ENCODE data around the gene SDK2. TPM values are rescaled to one million over a fixed set of nuclear protein-coding genes. Genes with fewer than 3 reads are reported as not detected.
"Not testable (repeated sequence)": the region's sequence is repeated elsewhere in the genome, so short reads cannot be mapped to it uniquely, and the experiment has no call there.

SDK2 gene
- polyA plus RNA-seq, 2 donors, result 0.29 to 0.55 TPM

GRCh38 chr17:73338050-73338521 is 306.2 kb downstream of the SDK2 start:
- no peaks in the 10 kb centered on the region for H3K27me3 ChIP-seq (ENCODE audit: control insufficient read depth in 1 of 2, insufficient read depth in 2 of 2, low read length in 2 of 2)
- H3K4me1 ChIP-seq (ENCODE audit: control insufficient read depth in 2 of 2, insufficient read depth in 2 of 2, low read length in 1 of 2), result peaks cover 0 to 29% of the 10 kb centered on the region in 2 donors
- peak overlapping the region; percentile 14 to 34 for H3K27ac ChIP-seq (ENCODE audit: low read depth in 2 of 2, low read length in 1 of 2)
- WGBS, 2 donors, result 68 to 69% methylated on average over 13 of the region's 13 CpGs
- no peaks in the 10 kb centered on the region for H3K9me3 ChIP-seq (ENCODE audit: control insufficient read depth in 2 of 2, insufficient read depth in 1 of 2, low read depth in 1 of 2, low read length in 1 of 2)
- H3K36me3 ChIP-seq (ENCODE audit: control insufficient read depth in 2 of 2, insufficient read depth in 2 of 2, low read length in 1 of 2), result no peaks in the 10 kb centered on the region
- H3K4me3 ChIP-seq (ENCODE audit: low read depth in 1 of 2, low read length in 2 of 2), result no peak overlapping the region

- WGBS, 2 donors, result 73 to 82% methylated on average over 4 of the region's 4 CpGs
- Histone ChIP-seq H3K36me3 (ENCODE audit: control insufficient read depth in 2 of 2, insufficient read depth in 2 of 2, low read length in 1 of 2) (no peaks in the 10 kb centered on the region), H3K4me3 (ENCODE audit: low read depth in 1 of 2, low read length in 2 of 2) (no peak overlapping the region), H3K27ac (ENCODE audit: low read depth in 2 of 2, low read length in 1 of 2) (no peak overlapping the region), H3K4me1 (ENCODE audit: control insufficient read depth in 2 of 2, insufficient read depth in 2 of 2, low read length in 1 of 2) (peaks cover 0 to 23% of the 10 kb centered on the region in 2 donors), H3K27me3 (ENCODE audit: control insufficient read depth in 1 of 2, insufficient read depth in 2 of 2, low read length in 2 of 2) (no peaks in the 10 kb centered on the region), H3K9me3 (ENCODE audit: control insufficient read depth in 2 of 2, insufficient read depth in 1 of 2, low read depth in 1 of 2, low read length in 1 of 2) (no peaks in the 10 kb centered on the region)
These were observed 306.9 kb downstream of the SDK2 start for GRCh38 chr17:73337330-73337710.

- H3K27ac ChIP-seq (ENCODE audit: low read depth in 2 of 2, low read length in 1 of 2), result peak overlapping the region; percentile 70 to 93
- H3K4me1 ChIP-seq (ENCODE audit: control insufficient read depth in 2 of 2, insufficient read depth in 2 of 2, low read length in 1 of 2), result peaks cover 0 to 17% of the 10 kb centered on the region in 2 donors
- WGBS, 2 donors, result 82 to 85% methylated on average over 13 of the region's 13 CpGs
- H3K9me3 ChIP-seq (ENCODE audit: control insufficient read depth in 2 of 2, insufficient read depth in 1 of 2, low read depth in 1 of 2, low read length in 1 of 2), result no peaks in the 10 kb centered on the region
- no peak overlapping the region for H3K4me3 ChIP-seq (ENCODE audit: low read depth in 1 of 2, low read length in 2 of 2)
- no peaks in the 10 kb centered on the region for H3K27me3 ChIP-seq (ENCODE audit: control insufficient read depth in 1 of 2, insufficient read depth in 2 of 2, low read length in 2 of 2)
- no peaks in the 10 kb centered on the region for H3K36me3 ChIP-seq (ENCODE audit: control insufficient read depth in 2 of 2, insufficient read depth in 2 of 2, low read length in 1 of 2)
These were observed 307.6 kb downstream of the SDK2 start for GRCh38 chr17:73336408-73337329.

- Histone ChIP-seq H3K9me3 (ENCODE audit: control insufficient read depth in 2 of 2, insufficient read depth in 1 of 2, low read depth in 1 of 2, low read length in 1 of 2) (no peaks in the 10 kb centered on the region), H3K4me1 (ENCODE audit: control insufficient read depth in 2 of 2, insufficient read depth in 2 of 2, low read length in 1 of 2) (peaks cover 0 to 13% of the 10 kb centered on the region in 2 donors), H3K4me3 (ENCODE audit: low read depth in 1 of 2, low read length in 2 of 2) (no peak overlapping the region), H3K27me3 (ENCODE audit: control insufficient read depth in 1 of 2, insufficient read depth in 2 of 2, low read length in 2 of 2) (no peaks in the 10 kb centered on the region), H3K36me3 (ENCODE audit: control insufficient read depth in 2 of 2, insufficient read depth in 2 of 2, low read length in 1 of 2) (no peaks in the 10 kb centered on the region), H3K27ac (ENCODE audit: low read depth in 2 of 2, low read length in 1 of 2) (peak overlapping the region; percentile 93)
- WGBS, 2 donors, result 50 to 52% methylated on average over 12 of the region's 12 CpGs
These were observed 308.4 kb downstream of the SDK2 start for GRCh38 chr17:73335591-73336407.

- no peaks in the 10 kb centered on the region for H3K9me3 ChIP-seq (ENCODE audit: control insufficient read depth in 2 of 2, insufficient read depth in 1 of 2, low read depth in 1 of 2, low read length in 1 of 2)
These were observed 309.3 kb downstream of the SDK2 start for GRCh38 chr17:73334771-73335513.

GRCh38 chr17:73333445-73333844 is 310.8 kb downstream of the SDK2 start:
- not testable (repeated sequence) for H3K36me3 ChIP-seq (ENCODE audit: control insufficient read depth in 2 of 2, insufficient read depth in 2 of 2, low read length in 1 of 2); H3K4me3 ChIP-seq (ENCODE audit: low read depth in 1 of 2, low read length in 2 of 2); H3K27me3 ChIP-seq (ENCODE audit: control insufficient read depth in 1 of 2, insufficient read depth in 2 of 2, low read length in 2 of 2); H3K9me3 ChIP-seq (ENCODE audit: control insufficient read depth in 2 of 2, insufficient read depth in 1 of 2, low read depth in 1 of 2, low read length in 1 of 2); H3K27ac ChIP-seq (ENCODE audit: low read depth in 2 of 2, low read length in 1 of 2)
- 59 to 71% methylated on average over 9 of the region's 9 CpGs for WGBS, 2 donors
- H3K4me1 ChIP-seq (ENCODE audit: control insufficient read depth in 2 of 2, insufficient read depth in 2 of 2, low read length in 1 of 2), result peaks cover 0 to 13% of the 10 kb centered on the region in 2 donors

More at GRCh38 chr17:73334771-73335513, 309.3 kb downstream of the SDK2 start:
- Histone ChIP-seq H3K27me3 (ENCODE audit: control insufficient read depth in 1 of 2, insufficient read depth in 2 of 2, low read length in 2 of 2) (no peaks in the 10 kb centered on the region), H3K4me3 (ENCODE audit: low read depth in 1 of 2, low read length in 2 of 2) (no peak overlapping the region), H3K27ac (ENCODE audit: low read depth in 2 of 2, low read length in 1 of 2) (peak overlapping the region; percentile 93), H3K4me1 (ENCODE audit: control insufficient read depth in 2 of 2, insufficient read depth in 2 of 2, low read length in 1 of 2) (peaks cover 0 to 13% of the 10 kb centered on the region in 2 donors), H3K36me3 (ENCODE audit: control insufficient read depth in 2 of 2, insufficient read depth in 2 of 2, low read length in 1 of 2) (no peaks in the 10 kb centered on the region)
- 53 to 59% methylated on average over 12 of the region's 12 CpGs for WGBS, 2 donors

- WGBS, 2 donors, result 58 to 83% methylated on average over 3 of the region's 3 CpGs
- H3K36me3 ChIP-seq (ENCODE audit: control insufficient read depth in 2 of 2, insufficient read depth in 2 of 2, low read length in 1 of 2), result no peaks in the 10 kb centered on the region
- no peak overlapping the region for H3K27ac ChIP-seq (ENCODE audit: low read depth in 2 of 2, low read length in 1 of 2)
- no peaks in the 10 kb centered on the region for H3K9me3 ChIP-seq (ENCODE audit: control insufficient read depth in 2 of 2, insufficient read depth in 1 of 2, low read depth in 1 of 2, low read length in 1 of 2)
- no peaks in the 10 kb centered on the region for H3K27me3 ChIP-seq (ENCODE audit: control insufficient read depth in 1 of 2, insufficient read depth in 2 of 2, low read length in 2 of 2)
- no peak overlapping the region for H3K4me3 ChIP-seq (ENCODE audit: low read depth in 1 of 2, low read length in 2 of 2)
- H3K4me1 ChIP-seq (ENCODE audit: control insufficient read depth in 2 of 2, insufficient read depth in 2 of 2, low read length in 1 of 2), result peaks cover 0 to 6% of the 10 kb centered on the region in 2 donors
These were observed 313.2 kb downstream of the SDK2 start for GRCh38 chr17:73331060-73331459.

GRCh38 chr17:73327676-73328075 is 316.6 kb downstream of the SDK2 start:
- WGBS, 2 donors, result 82 to 92% methylated on average over 7 of the region's 7 CpGs
- H3K36me3 ChIP-seq (ENCODE audit: control insufficient read depth in 2 of 2, insufficient read depth in 2 of 2, low read length in 1 of 2), result no peaks in the 10 kb centered on the region
- peaks cover 0 to 9% of the 10 kb centered on the region in 2 donors for H3K4me1 ChIP-seq (ENCODE audit: control insufficient read depth in 2 of 2, insufficient read depth in 2 of 2, low read length in 1 of 2)
- H3K9me3 ChIP-seq (ENCODE audit: control insufficient read depth in 2 of 2, insufficient read depth in 1 of 2, low read depth in 1 of 2, low read length in 1 of 2), result no peaks in the 10 kb centered on the region
- H3K4me3 ChIP-seq (ENCODE audit: low read depth in 1 of 2, low read length in 2 of 2), result no peak overlapping the region
- no peaks in the 10 kb centered on the region for H3K27me3 ChIP-seq (ENCODE audit: control insufficient read depth in 1 of 2, insufficient read depth in 2 of 2, low read length in 2 of 2)
- no peak overlapping the region for H3K27ac ChIP-seq (ENCODE audit: low read depth in 2 of 2, low read length in 1 of 2)

- Histone ChIP-seq H3K4me1 (ENCODE audit: control insufficient read depth in 2 of 2, insufficient read depth in 2 of 2, low read length in 1 of 2) (peaks cover 0 to 9% of the 10 kb centered on the region in 2 donors), H3K9me3 (ENCODE audit: control insufficient read depth in 2 of 2, insufficient read depth in 1 of 2, low read depth in 1 of 2, low read length in 1 of 2) (no peaks in the 10 kb centered on the region), H3K27ac (ENCODE audit: low read depth in 2 of 2, low read length in 1 of 2) (no peak overlapping the region), H3K4me3 (ENCODE audit: low read depth in 1 of 2, low read length in 2 of 2) (no peak overlapping the region), H3K36me3 (ENCODE audit: control insufficient read depth in 2 of 2, insufficient read depth in 2 of 2, low read length in 1 of 2) (no peaks in the 10 kb centered on the region), H3K27me3 (ENCODE audit: control insufficient read depth in 1 of 2, insufficient read depth in 2 of 2, low read length in 2 of 2) (no peaks in the 10 kb centered on the region)
- 35 to 55% methylated on average over 4 of the region's 4 CpGs for WGBS, 2 donors
These were observed 318.8 kb downstream of the SDK2 start for GRCh38 chr17:73325527-73325842.
